K562 (cell line): ENCODE data around the gene PFN2. TPM values are rescaled to one million over a fixed set of nuclear protein-coding genes. Genes with fewer than 3 reads are reported as not detected.
A peak's percentile ranks its signal among the peaks of the same experiment; 100 is the strongest.

Experiments
- ATF2 ChIP-seq: sonication (generic); formaldehyde crosslinking; IDR thresholded peaks from 2 replicates; pipeline ENCODE4 v1.8.1; 2022; ENCODE audit warnings: missing genetic modification reagents
- HOXB6 ChIP-seq: fragments of 250-450 bp; sonication (Bioruptor Pico); IDR thresholded peaks from 2 replicates; pipeline ENCODE4 v1.5.1; 2022; ENCODE audit warnings: mild to moderate bottlenecking, borderline replicate concordance
- REST ChIP-seq, 2 experiments: fragments of 450-650 bp; formaldehyde crosslinking in 1 of 2; IDR thresholded peaks; 2 replicates each; pipeline versions ENCODE4 v1.4.0 to v1.6.1; 2014 to 2020; ENCODE audit warnings: mild to moderate bottlenecking in 2 of 2, borderline replicate concordance in 1 of 2, low read depth in 1 of 2
- SMC3 ChIP-seq: conservative IDR thresholded peaks from 2 replicates; pipeline ENCODE4 v1.6.1; 2011; ENCODE audit warnings: low read depth, low read length, improper control_type of control experiment; ENCODE audit not compliant: insufficient read depth
- STAG1 ChIP-seq: sonication (generic); formaldehyde crosslinking; IDR thresholded peaks from 2 replicates; pipeline ENCODE4 v1.5.0; 2020; ENCODE audit warnings: missing genetic modification reagents, borderline replicate concordance
- ZNF217 ChIP-seq: sonication (generic); formaldehyde crosslinking; IDR thresholded peaks from 2 replicates; pipeline ENCODE4 v1.8.0; 2022; ENCODE audit warnings: mild to moderate bottlenecking, missing genetic modification reagents
- polyA plus RNA-seq, 8 experiments: library from polyadenylated mRNA; depleted of rRNA in 4 of 8; stranded (reverse) in 5 of 8; unstranded in 3 of 8; fragments of >200 nt; fragmentation: Nextera tagmentation in 2 of 8; fragmentation: Illumina TruSeq in 1 of 8; extraction: Ambion mirVana in 2 of 8; extraction: Trizol in 1 of 8; gene quantifications; 2 replicates each; pipeline versions ENCODE4 v1.2.1 to v1.2.3, GENCODE V29; 2011 to 2014; ENCODE audit warnings: inconsistent platforms in 1 of 8, missing spikeins in 1 of 8
- total RNA-seq, 7 experiments: library from RNA; depleted of rRNA in 6 of 7; stranded (reverse); fragments of >200 nt in 6 of 7; fragmentation: Illumina TruSeq in 2 of 7; extraction: Trizol in 2 of 7; gene quantifications; 2 replicates each; pipeline versions ENCODE4 v1.2.1 to v1.2.3, GENCODE V29; 2011 to 2021; ENCODE audit warnings: low replicate concordance in 1 of 7

PFN2 gene
- total and polyA plus RNA-seq, 9 of the 15 experiments (the other 6 are each of a cell fraction or from before 2014, with no cell fraction given), result 0.14 to 0.86 (median 0.35) TPM

GRCh38 chr3:149936812-149937230 is 33.9 kb downstream of the PFN2 start (continued):
- TF ChIP-seq REST (IDR thresholded peaks at IDR 0.05; ENCODE audit: borderline replicate concordance) (peak; percentile 56; the same call in 1 of the 2 replicates), REST (CRISPR knock-in tag; IDR thresholded peaks at IDR 0.05; ENCODE audit: low read depth) (no peak), SMC3 (peak; percentile 70), HOXB6 (CRISPR knock-in tag) (no peak), ATF2 (no peak), ZNF217 (no peak), STAG1 (peak; percentile 60; the same call in 1 of the 2 replicates)
- TF ChIP-seq, all 486 proteins: peak for 5
